ENCODE measurements around the gene MSTN. TPM values are rescaled to one million over a fixed set of nuclear protein-coding genes. Genes with fewer than 3 reads are reported as not detected.

The MSTN gene
- total and polyA plus RNA-seq, 2 experiments from 2014 or later: 0.11 to 0.16 TPM

GRCh38 chr2:190060626-190061025 lies 1.9 kb downstream of the MSTN start:
- Histone ChIP-seq H3K79me2 (ENCODE audit: insufficient read depth) (no peaks in the 10 kb centered on the region), H3K9me2 (ENCODE audit: insufficient read depth) (no peaks in the 10 kb centered on the region), H3K9ac (no peak overlapping the region), H3K9me3 (ENCODE audit: low read depth) (no peaks in the 10 kb centered on the region), H3K27ac (no peak overlapping the region), H3F3A (ENCODE audit: insufficient read depth) (no peaks in the 10 kb centered on the region), H3K27me3 (replicated peaks; ENCODE audit: insufficient read depth) (no peaks in the 10 kb centered on the region), H3K4me3 (no peak overlapping the region), H3K4me2 (ENCODE audit: unreplicated experiment) (no peak overlapping the region), H4K20me1 (ENCODE audit: insufficient read depth) (no peaks in the 10 kb centered on the region), H3K4me1 (ENCODE audit: insufficient read depth) (no peaks in the 10 kb centered on the region), H2AFZ (peak overlapping the region; percentile 47; the same call in 1 of the 2 replicates), H3K36me3 (ENCODE audit: low read depth) (no peaks in the 10 kb centered on the region)
- TF ChIP-seq EZH2phosphoT487 (IDR thresholded peaks at IDR 0.05; ENCODE audit: insufficient read depth, low read depth) (no peak), EZH2 (IDR thresholded peaks at IDR 0.05; ENCODE audit: insufficient read depth, poor library complexity, severe bottlenecking) (no peak)
- WGBS, 2 experiments (ENCODE audit: low coverage in 1 of 2, low lambda C conversion rate in 2 of 2, missing lambda C conversion rate in 2 of 2): 76% methylated on average over 2 of the region's 2 CpGs
- in situ Hi-C loops (cut with MboI): no loop called here
- DNase-seq: no peak

- no peak overlapping the region for H3K9ac ChIP-seq
- no peak overlapping the region for H2AFZ ChIP-seq
- H4K20me1 ChIP-seq (ENCODE audit: insufficient read depth): no peaks in the 10 kb centered on the region
- H3K36me3 ChIP-seq (ENCODE audit: low read depth): no peaks in the 10 kb centered on the region
- no peaks in the 10 kb centered on the region for H3K79me2 ChIP-seq (ENCODE audit: insufficient read depth)
- H3K27me3 ChIP-seq (replicated peaks; ENCODE audit: insufficient read depth): no peaks in the 10 kb centered on the region
- H3K9me3 ChIP-seq (ENCODE audit: low read depth): no peaks in the 10 kb centered on the region
- DNase-seq: no peak
- H3K27ac ChIP-seq: no peak overlapping the region
- no peaks in the 10 kb centered on the region for H3F3A ChIP-seq (ENCODE audit: insufficient read depth)
- no peak overlapping the region for H3K4me3 ChIP-seq
- no peaks in the 10 kb centered on the region for H3K9me2 ChIP-seq (ENCODE audit: insufficient read depth)
- H3K4me1 ChIP-seq (ENCODE audit: insufficient read depth): no peaks in the 10 kb centered on the region
- TF ChIP-seq EZH2 (IDR thresholded peaks at IDR 0.05; ENCODE audit: insufficient read depth, poor library complexity, severe bottlenecking) (no peak), EZH2phosphoT487 (IDR thresholded peaks at IDR 0.05; ENCODE audit: insufficient read depth, low read depth) (no peak)
- no peak overlapping the region for H3K4me2 ChIP-seq (ENCODE audit: unreplicated experiment)
- in situ Hi-C loops (cut with MboI): no loop called here
- 93 to 94% methylated on average over 4 of the region's 4 CpGs for WGBS, 2 experiments (ENCODE audit: low coverage in 1 of 2, low lambda C conversion rate in 2 of 2, missing lambda C conversion rate in 2 of 2)
Measured at GRCh38 chr2:190060019-190060418, 2.5 kb downstream of the MSTN start.

GRCh38 chr2:190053426-190053825 lies 9.1 kb downstream of the MSTN start:
- Histone ChIP-seq H2AFZ (no peak overlapping the region), H3K9me2 (ENCODE audit: insufficient read depth) (no peaks in the 10 kb centered on the region), H3K4me3 (no peak overlapping the region), H4K20me1 (ENCODE audit: insufficient read depth) (no peaks in the 10 kb centered on the region), H3F3A (ENCODE audit: insufficient read depth) (no peaks in the 10 kb centered on the region), H3K27ac (no peak overlapping the region), H3K9me3 (ENCODE audit: low read depth) (no peaks in the 10 kb centered on the region), H3K36me3 (ENCODE audit: low read depth) (no peaks in the 10 kb centered on the region), H3K4me2 (ENCODE audit: unreplicated experiment) (no peak overlapping the region), H3K27me3 (replicated peaks; ENCODE audit: insufficient read depth) (no peaks in the 10 kb centered on the region), H3K9ac (no peak overlapping the region), H3K79me2 (ENCODE audit: insufficient read depth) (no peaks in the 10 kb centered on the region), H3K4me1 (ENCODE audit: insufficient read depth) (no peaks in the 10 kb centered on the region)
- DNase-seq: no peak
- WGBS, 2 experiments (ENCODE audit: low coverage in 1 of 2, low lambda C conversion rate in 2 of 2, missing lambda C conversion rate in 2 of 2): 68 to 72% methylated on average over 5 of the region's 5 CpGs
- TF ChIP-seq EZH2 (IDR thresholded peaks at IDR 0.05; ENCODE audit: insufficient read depth, poor library complexity, severe bottlenecking): no peak
- in situ Hi-C loops (cut with MboI): no loop called here

GRCh38 chr2:190052307-190052706 lies 10.2 kb downstream of the MSTN start:
- TF ChIP-seq EZH2phosphoT487 (IDR thresholded peaks at IDR 0.05; ENCODE audit: insufficient read depth, low read depth) (no peak), EZH2 (IDR thresholded peaks at IDR 0.05; ENCODE audit: insufficient read depth, poor library complexity, severe bottlenecking) (no peak)
- Histone ChIP-seq H4K20me1 (ENCODE audit: insufficient read depth) (no peaks in the 10 kb centered on the region), H3K4me2 (ENCODE audit: unreplicated experiment) (no peak overlapping the region), H3K9me3 (ENCODE audit: low read depth) (no peaks in the 10 kb centered on the region), H3K9ac (no peak overlapping the region), H3K79me2 (ENCODE audit: insufficient read depth) (no peaks in the 10 kb centered on the region), H3K27me3 (replicated peaks; ENCODE audit: insufficient read depth) (no peaks in the 10 kb centered on the region), H3F3A (ENCODE audit: insufficient read depth) (no peaks in the 10 kb centered on the region), H3K4me3 (no peak overlapping the region), H3K9me2 (ENCODE audit: insufficient read depth) (no peaks in the 10 kb centered on the region), H3K27ac (no peak overlapping the region), H3K4me1 (ENCODE audit: insufficient read depth) (no peaks in the 10 kb centered on the region), H3K36me3 (ENCODE audit: low read depth) (no peaks in the 10 kb centered on the region), H2AFZ (no peak overlapping the region)
- in situ Hi-C loops (cut with MboI): no loop called here
- 83 to 88% methylated on average over 5 of the region's 5 CpGs for WGBS, 2 experiments (ENCODE audit: low coverage in 1 of 2, low lambda C conversion rate in 2 of 2, missing lambda C conversion rate in 2 of 2)
- no peak for DNase-seq

GRCh38 chr2:190051223-190051622 lies 11.3 kb downstream of the MSTN start:
- no peaks in the 10 kb centered on the region for H3K79me2 ChIP-seq (ENCODE audit: insufficient read depth)
- no peak overlapping the region for H3K4me2 ChIP-seq (ENCODE audit: unreplicated experiment)
- H3K27ac ChIP-seq: no peak overlapping the region
- no peaks in the 10 kb centered on the region for H4K20me1 ChIP-seq (ENCODE audit: insufficient read depth)
- no peaks in the 10 kb centered on the region for H3K4me1 ChIP-seq (ENCODE audit: insufficient read depth)
- no peaks in the 10 kb centered on the region for H3K27me3 ChIP-seq (replicated peaks; ENCODE audit: insufficient read depth)
- DNase-seq: no peak
- H3F3A ChIP-seq (ENCODE audit: insufficient read depth): no peaks in the 10 kb centered on the region
- H2AFZ ChIP-seq: no peak overlapping the region
- no peak overlapping the region for H3K4me3 ChIP-seq
- no peaks in the 10 kb centered on the region for H3K9me2 ChIP-seq (ENCODE audit: insufficient read depth)
- no peaks in the 10 kb centered on the region for H3K9me3 ChIP-seq (ENCODE audit: low read depth)
- no peak overlapping the region for H3K9ac ChIP-seq
- TF ChIP-seq EZH2 (IDR thresholded peaks at IDR 0.05; ENCODE audit: insufficient read depth, poor library complexity, severe bottlenecking) (no peak), EZH2phosphoT487 (IDR thresholded peaks at IDR 0.05; ENCODE audit: insufficient read depth, low read depth) (no peak)
- no peaks in the 10 kb centered on the region for H3K36me3 ChIP-seq (ENCODE audit: low read depth)
- in situ Hi-C loops (cut with MboI): no loop called here
